Left ventricle myocardium superior (tissue), 1 donor: ENCODE results near the gene IPO9. TPM values are rescaled to one million over a fixed set of nuclear protein-coding genes. Genes with fewer than 3 reads are reported as not detected.

Source experiments
- ATAC-seq: fragments of 200-7000 bp; cut with Tn5 transposase; one replicate; pipeline ENCODE4 v1.9.1; 2020; ENCODE audit warnings: mild to moderate bottlenecking, moderate library complexity
- DNase-seq: peaks from one replicate; pipeline ENCODE4 v3.0.0-alpha.2; 2020
- intact Hi-C: fragments of 100-400 bp; cut with micrococcal nuclease; formaldehyde crosslinking; loops from one replicate; pipeline ENCODE4 v1.11.0; 2022
- long read RNA-seq: library from polyadenylated mRNA; unstranded; transcript quantifications from one replicate; pipeline ENCODE4 v2.0.0, GENCODE V29; 2021
- total RNA-seq: library from RNA; stranded (reverse); fragmentation: NEBNext Ultra II Directional; extraction: Animal tissue kit (Norgen Biotek cat#: 25700); gene quantifications from one replicate; pipeline ENCODE4 v1.2.1, GENCODE V29; 2021
- donor health status: DM: no; HTN: yes; CAD: no; lungs with severe emphysema.

IPO9 gene
- 22.1 TPM for total RNA-seq
- long read RNA-seq, full-length matches to known transcripts: 4 of 18 reads
- long read RNA-seq, partial matches to known transcripts: 8 of 18 reads
- long read RNA-seq, other reads (novel, unspliced or antisense): 6 of 18 reads

DNA sequence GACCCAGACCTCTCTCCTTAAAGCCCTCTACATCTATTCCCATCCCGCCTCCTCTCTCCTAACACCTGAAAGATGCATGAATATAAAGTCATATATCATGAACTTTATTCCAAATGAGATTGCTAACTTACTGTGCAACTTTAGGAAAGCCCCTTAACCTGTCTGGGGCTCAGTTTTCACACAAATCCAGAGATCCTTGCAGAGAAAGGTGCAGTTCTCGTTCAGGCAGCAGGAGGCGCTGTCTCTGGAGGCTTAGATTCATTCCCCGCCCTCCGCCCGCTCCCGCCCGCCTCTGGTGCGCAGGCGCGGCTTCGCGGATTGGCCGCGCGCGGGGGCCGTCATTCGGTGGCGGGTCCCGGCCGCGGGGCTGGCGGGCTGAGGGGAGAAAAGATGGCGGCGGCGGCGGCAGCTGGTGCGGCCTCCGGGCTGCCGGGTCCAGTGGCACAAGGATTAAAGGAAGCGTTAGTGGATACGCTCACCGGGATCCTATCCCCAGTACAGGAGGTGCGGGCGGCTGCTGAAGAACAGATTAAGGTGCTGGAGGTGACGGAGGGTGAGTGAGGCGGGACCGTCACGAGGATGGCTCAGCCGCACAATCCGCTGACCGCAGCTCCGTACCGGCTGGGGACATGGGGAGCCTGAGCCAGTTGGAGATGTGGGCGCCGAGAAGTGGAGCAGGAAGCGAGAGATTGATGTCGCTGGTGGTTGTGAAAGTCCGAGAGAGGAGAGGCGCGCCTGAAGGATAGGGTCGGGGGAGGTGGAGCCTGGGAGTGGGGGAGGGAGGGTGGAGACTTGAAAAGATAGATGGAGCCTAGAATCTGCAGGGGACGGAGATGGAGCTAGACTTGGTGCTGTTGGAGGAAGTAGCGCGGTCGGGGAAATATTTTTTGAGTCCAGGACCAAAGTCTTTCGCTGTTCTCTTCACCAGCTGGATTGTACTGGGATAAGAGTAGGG is at the start of gene IPO9:
IPO9 (plus strand) TSS at position 338 of the 955 bp plus-strand sequence; CDS start at position 391, 53 bp downstream.
- peak; percentile 95 for ATAC-seq
- intact Hi-C loops: no loop called here
- DNase-seq: peak; percentile 97

GRCh38 chr1:201779351-201779880 is 49.5 kb upstream of the IPO9 start:
- DNase-seq (no peak), ATAC-seq (peak; percentile 33)
- intact Hi-C loops: no loop called here

GRCh38 chr1:201780952-201781351 is 48.0 kb upstream of the IPO9 start:
- intact Hi-C loops: no loop called here
- DNase-seq (no peak), ATAC-seq (no peak)

DNA sequence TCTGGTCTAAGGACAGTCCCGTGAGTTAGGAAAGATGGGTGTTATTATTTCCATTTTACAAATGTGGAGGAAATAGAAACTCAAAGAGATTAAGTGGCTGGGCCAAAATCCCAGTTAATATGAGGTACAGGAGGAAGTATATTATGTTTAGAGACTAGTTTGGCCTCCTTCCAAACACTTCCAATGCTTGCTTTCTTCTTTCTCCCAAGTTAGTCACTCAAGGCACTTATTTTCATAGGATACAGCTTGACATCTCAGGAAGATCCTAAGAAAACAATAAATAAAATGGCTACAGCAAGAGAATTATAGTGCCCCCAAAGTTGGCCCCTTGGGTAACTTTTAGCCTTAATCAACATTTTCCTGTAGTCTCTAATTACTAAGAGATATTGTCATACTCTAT is 47.5 kb upstream of the IPO9 start:
- ATAC-seq (no peak), DNase-seq (no peak)
- intact Hi-C loops: no loop called here

DNA sequence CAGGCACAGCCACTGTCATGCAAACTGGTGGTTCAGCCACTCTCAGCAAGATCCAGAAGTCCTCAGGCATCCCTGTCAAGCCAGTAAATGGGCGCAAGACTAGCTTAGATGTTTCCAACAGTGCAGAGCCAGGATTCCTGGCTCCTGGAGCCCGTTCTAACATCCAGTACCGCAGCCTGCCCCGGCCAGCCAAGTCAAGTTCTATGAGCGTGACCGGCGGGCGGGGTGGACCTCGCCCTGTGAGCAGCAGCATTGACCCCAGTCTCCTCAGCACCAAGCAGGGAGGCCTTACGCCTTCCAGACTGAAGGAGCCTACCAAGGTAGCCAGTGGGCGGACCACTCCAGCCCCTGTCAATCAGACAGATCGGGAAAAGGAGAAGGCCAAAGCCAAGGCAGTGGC is 46.6 kb upstream of the IPO9 start:
- ATAC-seq: no peak
- intact Hi-C loops: no loop called here
- DNase-seq: no peak

GRCh38 chr1:201783058-201783457 is 45.9 kb upstream of the IPO9 start:
- DNase-seq (no peak), ATAC-seq (no peak)
- intact Hi-C loops: no loop called here

DNA sequence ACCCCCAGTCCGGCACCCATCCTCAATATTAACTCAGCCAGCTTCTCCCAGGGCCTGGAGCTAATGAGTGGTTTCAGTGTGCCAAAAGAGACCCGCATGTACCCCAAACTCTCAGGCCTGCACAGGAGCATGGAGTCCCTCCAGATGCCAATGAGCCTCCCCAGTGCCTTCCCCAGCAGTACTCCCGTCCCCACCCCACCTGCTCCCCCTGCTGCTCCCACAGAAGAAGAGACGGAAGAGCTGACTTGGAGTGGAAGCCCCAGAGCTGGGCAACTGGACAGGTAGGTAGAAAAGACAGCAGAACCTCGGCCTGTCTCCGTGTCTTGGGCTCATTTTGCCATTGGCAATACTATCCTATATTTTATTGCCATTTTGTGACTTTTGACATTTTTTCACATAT is 45.4 kb upstream of the IPO9 start:
- intact Hi-C loops: no loop called here
- DNase-seq (no peak), ATAC-seq (no peak)

DNA sequence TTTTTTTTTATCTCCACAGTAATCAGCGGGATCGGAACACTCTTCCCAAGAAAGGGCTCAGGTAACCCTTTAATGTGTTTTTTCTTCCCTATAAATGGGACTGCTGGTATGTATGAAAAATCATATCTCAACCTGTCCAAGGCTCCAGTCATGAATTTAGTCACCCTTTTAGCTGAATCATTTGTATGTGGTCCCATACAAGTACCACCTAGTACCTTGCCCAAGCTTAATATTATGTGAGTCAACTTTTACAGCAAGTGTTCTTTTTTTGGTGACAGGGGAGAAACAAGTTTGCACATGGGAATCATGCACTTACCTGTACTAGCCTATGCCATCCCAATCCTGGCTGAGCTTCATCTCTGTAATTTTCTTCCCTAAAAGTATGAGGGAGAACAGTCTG is 43.7 kb upstream of the IPO9 start:
- DNase-seq: no peak
- intact Hi-C loops: no loop called here
- ATAC-seq: no peak

GRCh38 chr1:201786824-201787223 is 42.1 kb upstream of the IPO9 start:
- ATAC-seq (peak; percentile 82), DNase-seq (peak; percentile 51)
- intact Hi-C loops: no loop called here

GRCh38 chr1:201788296-201788695 is 40.7 kb upstream of the IPO9 start:
- DNase-seq (no peak), ATAC-seq (no peak)
- intact Hi-C loops: no loop called here

- ATAC-seq: no peak
- intact Hi-C loops: no loop called here
- DNase-seq: no peak
These were observed 39.7 kb upstream of the IPO9 start for GRCh38 chr1:201789245-201789644.

DNA sequence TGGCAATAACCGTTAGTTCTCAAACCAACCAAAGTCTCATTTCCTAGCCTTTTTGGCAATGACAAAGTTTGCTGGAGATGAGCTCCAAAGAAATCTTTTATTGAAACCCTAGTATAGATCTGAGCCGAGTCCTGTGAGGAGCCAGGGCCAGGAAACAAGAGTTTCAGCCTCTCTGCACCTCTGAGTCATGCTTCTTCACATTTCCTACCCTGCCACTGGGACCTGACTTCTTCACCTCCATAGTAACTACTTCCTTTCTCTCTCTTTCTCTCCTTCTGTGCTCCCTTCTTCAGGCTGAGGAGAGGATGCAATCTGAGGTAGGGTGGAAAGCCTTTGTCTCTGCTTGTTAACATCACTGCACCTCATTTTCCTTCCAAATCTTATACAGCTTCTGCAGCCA is 38.7 kb upstream of the IPO9 start:
- peak; percentile 34 for ATAC-seq
- intact Hi-C loops: loop anchor here (10.0 kb wide), 1 partner anchor 235 kb away; no protein-coding TSS in a partner anchor
- no peak for DNase-seq

- intact Hi-C loops: loop anchor here (10.0 kb wide), 1 partner anchor 236 kb away; no protein-coding TSS in a partner anchor
- DNase-seq: no peak
- peak; percentile 44 for ATAC-seq
These were observed 37.7 kb upstream of the IPO9 start for GRCh38 chr1:201791051-201791778.

GRCh38 chr1:201791779-201792173 is 37.2 kb upstream of the IPO9 start:
- intact Hi-C loops: loop anchor here (2.0 to 10.0 kb wide), 2 partner anchors 81 to 237 kb away; no protein-coding TSS in a partner anchor
- ATAC-seq: peak; percentile 56
- peak; percentile 56 for DNase-seq

DNA sequence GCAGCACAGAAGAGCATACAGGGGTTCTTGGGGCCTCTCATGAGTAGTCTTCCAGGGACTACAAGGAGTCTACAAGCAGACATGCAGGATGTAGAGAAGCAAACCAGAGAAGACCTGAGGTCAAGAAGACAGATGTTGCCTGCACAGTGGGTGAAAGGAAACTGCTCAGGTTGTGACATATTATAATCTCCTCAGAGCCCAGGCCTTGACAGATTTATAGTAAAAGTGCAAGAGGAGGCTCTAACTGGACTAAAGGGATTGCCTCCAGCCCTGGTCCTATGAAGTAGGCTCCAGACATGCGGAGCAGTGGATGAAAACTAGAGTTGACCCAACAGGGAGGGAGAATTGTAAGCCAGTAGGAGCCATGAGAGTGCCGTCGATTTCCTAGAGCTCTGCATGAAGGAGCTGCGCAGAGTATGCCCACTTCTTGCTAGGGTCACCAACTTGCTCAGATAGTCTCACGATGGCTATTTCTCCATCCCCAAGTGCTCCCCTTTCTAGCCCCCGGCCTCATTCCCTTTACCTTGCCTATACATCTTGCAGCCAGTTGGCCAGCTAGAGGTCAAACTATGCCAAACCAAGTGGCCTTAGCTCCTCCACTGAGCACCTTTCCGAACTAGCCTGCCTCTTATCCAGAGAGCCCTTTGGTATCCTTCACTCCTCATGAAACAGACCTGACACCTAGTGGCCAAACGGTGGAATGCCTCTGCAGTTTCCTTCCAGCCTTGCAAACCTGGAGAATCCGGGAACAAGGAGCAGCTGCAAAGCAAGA is 36.2 kb upstream of the IPO9 start:
- ATAC-seq (peak; percentile 79), DNase-seq (peak; percentile 71)
- intact Hi-C loops: loop anchor here (2.0 to 10.0 kb wide), 2 partner anchors 82 to 238 kb away; no protein-coding TSS in a partner anchor

DNA sequence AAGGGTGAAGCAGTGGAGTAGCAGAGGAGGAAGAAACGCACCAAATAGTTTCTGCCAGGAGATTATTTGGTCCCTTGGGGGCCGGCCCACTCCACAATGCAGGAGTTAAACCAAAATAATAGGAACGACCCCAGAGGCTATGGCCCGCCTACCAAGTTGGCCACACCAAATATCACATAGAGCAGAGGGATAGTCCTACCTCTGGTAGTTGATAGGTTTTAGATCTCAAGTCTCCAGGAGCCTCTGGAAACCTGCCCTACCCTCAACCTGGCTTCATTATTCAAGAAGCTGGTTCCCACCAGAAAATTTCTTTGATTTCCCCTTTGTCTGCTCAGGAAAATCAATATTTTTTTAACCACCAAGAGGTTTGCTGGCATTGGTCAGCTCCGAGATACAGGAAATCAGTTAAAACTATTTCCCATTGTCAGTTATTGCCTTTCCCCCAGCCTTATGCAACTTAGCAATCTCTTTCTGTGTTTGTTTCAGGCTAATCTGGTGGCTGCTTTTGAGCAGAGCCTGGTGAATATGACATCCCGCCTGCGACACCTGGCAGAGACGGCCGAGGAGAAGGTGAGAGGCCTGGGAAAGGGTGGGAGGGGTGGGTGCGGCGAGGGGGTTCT is 35.5 kb upstream of the IPO9 start:
- intact Hi-C loops: loop anchor here (2.0 to 10.0 kb wide), 2 partner anchors 83 to 239 kb away; no protein-coding TSS in a partner anchor
- DNase-seq (no peak), ATAC-seq (no peak)

DNA sequence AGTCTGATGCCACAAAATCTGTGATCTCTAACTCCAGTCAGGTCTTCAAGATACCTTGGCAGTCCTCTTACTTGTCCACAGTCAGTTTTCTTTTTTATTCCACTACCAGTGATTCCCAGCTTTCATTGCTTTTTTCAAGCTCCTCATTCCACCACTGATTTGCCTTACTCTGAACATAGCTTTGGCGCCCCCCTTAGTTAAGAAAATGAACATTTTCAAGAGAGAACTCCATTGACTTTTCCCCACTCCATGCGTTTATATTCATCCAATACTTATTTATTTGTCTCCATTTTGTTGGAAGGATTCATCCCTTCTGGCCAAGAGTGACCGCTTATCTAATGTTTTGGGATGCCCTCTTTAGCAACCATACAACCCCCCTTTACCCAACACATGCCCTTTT is 33.9 kb upstream of the IPO9 start:
- DNase-seq (no peak), ATAC-seq (no peak)
- intact Hi-C loops: loop anchor here (10.0 kb wide), 1 partner anchor 240 kb away; no protein-coding TSS in a partner anchor

DNA sequence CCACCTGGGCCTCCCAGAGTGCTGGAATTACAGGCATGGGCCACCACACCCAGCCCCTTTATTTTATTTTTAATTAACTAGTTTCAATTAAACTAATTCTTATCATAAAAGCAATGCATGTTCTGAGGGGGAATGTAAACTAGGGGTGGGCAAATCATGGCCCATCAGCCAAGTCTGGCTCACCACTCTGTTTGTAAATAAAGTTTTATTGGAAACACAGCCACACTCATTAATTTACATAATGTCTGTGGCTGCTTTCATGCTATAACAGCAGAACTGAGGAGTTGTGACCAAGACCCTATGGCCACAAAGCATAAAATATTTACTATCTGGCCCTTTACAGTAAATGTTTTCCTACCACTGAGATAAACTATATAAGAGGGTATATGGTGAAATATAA is 28.7 kb upstream of the IPO9 start:
- DNase-seq: no peak
- ATAC-seq: no peak
- intact Hi-C loops: no loop called here
